Measurements from ENCODE around the gene CFAP61.

- TF ChIP-seq CTCF (conservative IDR thresholded peaks at IDR 0.05; ENCODE audit: low read depth, low read length) (no peak), EZH2 (IDR thresholded peaks at IDR 0.05; ENCODE audit: low read length, unreplicated experiment) (no peak), EZH2phosphoT487 (IDR thresholded peaks at IDR 0.05; ENCODE audit: borderline replicate concordance, low read length) (no peak)
Observed at GRCh38 chr20:20362774-20363433, 310.6 kb downstream of the CFAP61 start.
